ENCODE results near the gene MAPK1.

GRCh38 chr22:21735200-21736083, 132.0 kb downstream of the MAPK1 start, which contains the start of gene YPEL1:
- peak; percentile 32 for TF ChIP-seq POLR2AphosphoS5 (IDR thresholded peaks at IDR 0.05; ENCODE audit: insufficient read depth, low read depth, low read length)
- no peak for TF ChIP-seq CTCF (IDR thresholded peaks at IDR 0.05; ENCODE audit: extremely low read depth in 1 of 2, insufficient read depth in 1 of 2, low read depth in 1 of 2, low read length in 2 of 2)
- TF ChIP-seq EZH2 (IDR thresholded peaks at IDR 0.05; ENCODE audit: borderline replicate concordance, low read depth, low read length, severe bottlenecking) = no peak
- TF ChIP-seq POLR2A (IDR thresholded peaks at IDR 0.05; ENCODE audit: low read depth, low read length) = no peak
- TF ChIP-seq MYC (IDR thresholded peaks at IDR 0.05; ENCODE audit: low read depth, low read length) = no peak
- no peak for TF ChIP-seq FOS (IDR thresholded peaks at IDR 0.05; ENCODE audit: borderline replicate concordance, insufficient read depth, low read length)
- TF ChIP-seq, protein P1, sequence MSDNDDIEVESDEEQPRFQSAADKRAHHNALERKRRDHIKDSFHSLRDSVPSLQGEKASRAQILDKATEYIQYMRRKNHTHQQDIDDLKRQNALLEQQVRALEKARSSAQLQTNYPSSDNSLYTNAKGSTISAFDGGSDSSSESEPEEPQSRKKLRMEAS (IDR thresholded peaks at IDR 0.05; ENCODE audit: insufficient read depth, insufficient read length) = peak; percentile 85
- no peak for TF ChIP-seq GATA2 (IDR thresholded peaks at IDR 0.05; ENCODE audit: insufficient read depth, insufficient read length, low read depth, low read length)

All from endothelial cell of umbilical vein (primary cell).